Endometrium (tissue), 2 donors: ENCODE measurements around the gene C17orf50.
"Not testable (repeated sequence)": the region's sequence is repeated elsewhere in the genome, so short reads cannot be mapped to it uniquely, and the experiment has no call there.

Source experiments
- FAIRE-seq: peaks from 2 replicates; lab custom pipeline; 2012; peaks lifted over from hg19 to GRCh38; lab: Jason Lieb, UNC
- donor health status: control.
- donor health status: control.

C17orf50 gene

GRCh38 chr17:35734396-35734795 is 26.3 kb upstream of the C17orf50 start:
- FAIRE-seq: no peak

- FAIRE-seq: no peak
Measured at GRCh38 chr17:35735036-35735805, 25.5 kb upstream of the C17orf50 start.

GRCh38 chr17:35736236-35736635 is 24.5 kb upstream of the C17orf50 start:
- FAIRE-seq: no peak

GRCh38 chr17:35738519-35739133 is 22.1 kb upstream of the C17orf50 start:
- FAIRE-seq: no peak

GRCh38 chr17:35740216-35740615 is 20.5 kb upstream of the C17orf50 start:
- no peak for FAIRE-seq

GRCh38 chr17:35740997-35741931 is 19.4 kb upstream of the C17orf50 start:
- no peak for FAIRE-seq

- no peak for FAIRE-seq
Measured at GRCh38 chr17:35742496-35742895, 18.2 kb upstream of the C17orf50 start.

- FAIRE-seq: no peak
Measured at GRCh38 chr17:35742896-35743477, 17.7 kb upstream of the C17orf50 start.

- FAIRE-seq: no peak
Measured at GRCh38 chr17:35743626-35744328, 16.9 kb upstream of the C17orf50 start.

GRCh38 chr17:35744830-35745229 is 15.9 kb upstream of the C17orf50 start:
- FAIRE-seq: no peak

GRCh38 chr17:35745246-35745645 is 15.4 kb upstream of the C17orf50 start:
- no peak for FAIRE-seq

- FAIRE-seq: no peak
Measured at GRCh38 chr17:35745749-35746320, 14.9 kb upstream of the C17orf50 start.

- FAIRE-seq: no peak
Measured at GRCh38 chr17:35747540-35748017, 13.1 kb upstream of the C17orf50 start.

- no peak for FAIRE-seq
Measured at GRCh38 chr17:35748341-35748841, 12.3 kb upstream of the C17orf50 start.

GRCh38 chr17:35748979-35749378 is 11.7 kb upstream of the C17orf50 start:
- FAIRE-seq: no peak

GRCh38 chr17:35749560-35750412 is 10.9 kb upstream of the C17orf50 start:
- no peak for FAIRE-seq

GRCh38 chr17:35750526-35751395 is 9.9 kb upstream of the C17orf50 start:
- FAIRE-seq: no peak

- FAIRE-seq: not testable (repeated sequence)
Measured at GRCh38 chr17:35751541-35751940, 9.1 kb upstream of the C17orf50 start.

- FAIRE-seq: no peak
Measured at GRCh38 chr17:35752471-35752870, 8.2 kb upstream of the C17orf50 start.
